Keratinocyte (primary cell): ENCODE data around the gene CUBN. TPM values are rescaled to one million over a fixed set of nuclear protein-coding genes. Genes with fewer than 3 reads are reported as not detected.

Experiments used
- DNase-seq: peaks from one replicate; pipeline ENCODE4 v3.0.0-alpha.2; 2011; ENCODE audit warnings: low read depth, missing footprints, low spot score
- FAIRE-seq: peaks from 2 replicates; lab custom pipeline; 2011; peaks lifted over from hg19 to GRCh38; lab: Jason Lieb, UNC
- H2AFZ ChIP-seq: 2 replicates; pipeline ENCODE4 v1.6.0; 2012; ENCODE audit warnings: low read length, control low read depth, inconsistent platforms; ENCODE audit not compliant: control insufficient read depth
- H3K27ac ChIP-seq: 2 replicates; pipeline ENCODE4 v1.5.1; 2011; ENCODE audit warnings: low read length; ENCODE audit not compliant: control insufficient read depth, insufficient read depth
- H3K27me3 ChIP-seq: 3 replicates; pipeline ENCODE4 v1.6.0; 2011; ENCODE audit warnings: low read length; ENCODE audit not compliant: control insufficient read depth, insufficient read depth; ENCODE audit errors: extremely low read depth
- H3K36me3 ChIP-seq, 2 experiments: 2 replicates in 1 of 2; 3 replicates in 1 of 2; pipeline ENCODE4 v1.5.1; 2011; ENCODE audit warnings: low read length in 2 of 2, mild to moderate bottlenecking in 1 of 2; ENCODE audit not compliant: control insufficient read depth in 2 of 2, insufficient read depth in 2 of 2; ENCODE audit errors: extremely low read depth in 1 of 2
- H3K4me1 ChIP-seq: 3 replicates; pipeline ENCODE4 v1.5.1; 2011; ENCODE audit warnings: low read length; ENCODE audit not compliant: control insufficient read depth, insufficient read depth; ENCODE audit errors: extremely low read depth
- H3K4me2 ChIP-seq: 3 replicates; pipeline ENCODE4 v1.6.0; 2011; ENCODE audit warnings: low read depth, low read length; ENCODE audit not compliant: control insufficient read depth, insufficient read depth; ENCODE audit errors: extremely low read depth
- H3K4me3 ChIP-seq, 3 experiments: fragments of 200-600 bp in 1 of 3; sonication (generic) in 1 of 3; 2 replicates in 2 of 3; 3 replicates in 1 of 3; pipeline ENCODE4 v1.5.1; 2011 to 2016; ENCODE audit warnings: low read length in 3 of 3, mild to moderate bottlenecking in 3 of 3, control low read depth in 2 of 3, inconsistent platforms in 1 of 3, low read depth in 1 of 3, mixed read lengths in 1 of 3, mixed run types in 1 of 3, moderate library complexity in 1 of 3; ENCODE audit not compliant: control insufficient read depth in 2 of 3, insufficient read depth in 2 of 3; ENCODE audit errors: extremely low read depth in 1 of 3
- H3K79me2 ChIP-seq: 2 replicates; pipeline ENCODE4 v1.6.0; 2012; ENCODE audit warnings: low read length; ENCODE audit not compliant: control insufficient read depth, insufficient read depth
- H3K9ac ChIP-seq: 3 replicates; pipeline ENCODE4 v1.6.0; 2011; ENCODE audit warnings: low read length; ENCODE audit not compliant: control insufficient read depth, insufficient read depth; ENCODE audit errors: extremely low read depth
- H3K9me1 ChIP-seq: 3 replicates; pipeline ENCODE4 v1.6.0; 2011; ENCODE audit warnings: low read length; ENCODE audit not compliant: control insufficient read depth, insufficient read depth; ENCODE audit errors: extremely low read depth
- H3K9me3 ChIP-seq: 2 replicates; pipeline ENCODE4 v1.5.1; 2012; ENCODE audit warnings: low read depth, low read length; ENCODE audit not compliant: control insufficient read depth
- H4K20me1 ChIP-seq: 3 replicates; pipeline ENCODE4 v1.6.0; 2011; ENCODE audit warnings: low read length; ENCODE audit not compliant: control insufficient read depth, insufficient read depth; ENCODE audit errors: extremely low read depth
- CTCF ChIP-seq, 3 experiments: IDR thresholded peaks in 1 of 3; conservative IDR thresholded peaks in 1 of 3; optimal IDR thresholded peaks in 1 of 3; 2 replicates in 2 of 3; 3 replicates in 1 of 3; pipeline versions ENCODE3 to v1.5.1; 2011; ENCODE audit warnings: low read length in 3 of 3, mild to moderate bottlenecking in 3 of 3, moderate library complexity in 2 of 3, control low read depth in 1 of 3, inconsistent platforms in 1 of 3; ENCODE audit not compliant: insufficient read depth in 2 of 3; ENCODE audit errors: extremely low read depth in 1 of 3
- EZH2 ChIP-seq: IDR thresholded peaks from one replicate; pipeline ENCODE4 v1.6.1; 2012; ENCODE audit warnings: inconsistent platforms, mild to moderate bottlenecking, low read length, moderate library complexity
- dilution Hi-C: fragments of 300-500 bp; cut with MboI; formaldehyde crosslinking; loops from one replicate; pipeline ENCODE4 v1.7.0; 2020; ENCODE audit warnings: low sequenced_read_pairs; ENCODE audit not compliant: extremely low pct_ligation_motif_present
- polyA plus RNA-seq, 5 experiments: library from polyadenylated mRNA; depleted of rRNA in 3 of 5; stranded (reverse) in 3 of 5; stranded (forward) in 1 of 5; unstranded in 1 of 5; fragments of >200 nt; gene quantifications; 1 replicate in 1 of 5; 2 replicates in 3 of 5; 3 replicates in 1 of 5; pipeline versions ENCODE4 v1.2.1 to v1.2.3, GENCODE V29; 2011 to 2012; ENCODE audit warnings: missing spikeins in 2 of 5, low read depth in 1 of 5, low replicate concordance in 1 of 5

The CUBN gene
- polyA plus RNA-seq, 1 donor (not counting 4 experiments of a cell fraction or from before 2014, with no cell fraction given), result 0.07 TPM

- TF ChIP-seq EZH2, result no peak
- no peak for TF ChIP-seq CTCF (optimal IDR thresholded peaks at IDR 0.05 in 1 of 3, IDR thresholded peaks at IDR 0.05 in 1 of 3, conservative IDR thresholded peaks at IDR 0.05 in 1 of 3; ENCODE audit: extremely low read depth in 1 of 3, insufficient read depth in 2 of 3, low read length in 3 of 3)
- FAIRE-seq (no peak), DNase-seq (no peak)
- Histone ChIP-seq H3K36me3 (no peaks in the 10 kb centered on the region), H4K20me1 (no peaks in the 10 kb centered on the region), H3K4me1 (no peaks in the 10 kb centered on the region), H3K4me3 (no peak overlapping the region), H3K9ac (no peak overlapping the region), H3K27ac (no peak overlapping the region), H3K4me2 (no peak overlapping the region), H3K9me1 (no peaks in the 10 kb centered on the region), H3K9me3 (no peaks in the 10 kb centered on the region), H2AFZ (no peak overlapping the region), H3K27me3 (no peaks in the 10 kb centered on the region), H3K79me2 (no peaks in the 10 kb centered on the region)
- dilution Hi-C loops, result no loop called here
Observed at GRCh38 chr10:16886031-16886430, 243.6 kb downstream of the CUBN start.

DNA sequence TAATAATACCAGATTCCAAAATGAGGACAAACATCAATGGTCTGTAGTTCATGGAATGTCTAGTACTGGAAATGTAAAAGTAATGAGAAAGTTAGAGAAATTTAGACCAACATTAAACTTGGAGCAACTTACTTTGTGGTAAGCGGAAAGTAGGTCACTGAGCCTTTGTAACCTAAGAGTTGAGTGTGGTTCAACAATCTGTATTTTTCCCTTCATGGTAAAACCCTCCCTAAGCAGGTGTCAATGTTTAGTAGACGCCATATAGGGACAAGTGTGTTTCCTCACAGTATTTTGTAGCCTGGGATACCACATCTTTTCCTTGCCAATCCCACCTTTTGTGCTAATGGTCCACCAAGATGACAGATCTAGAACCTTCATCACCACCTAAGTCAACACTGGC lies 245.1 kb downstream of the CUBN start:
- Histone ChIP-seq H3K9me3 (no peaks in the 10 kb centered on the region), H3K4me3 (no peak overlapping the region), H3K4me1 (no peaks in the 10 kb centered on the region), H3K4me2 (no peak overlapping the region), H2AFZ (no peak overlapping the region), H3K9me1 (no peaks in the 10 kb centered on the region), H3K27ac (no peak overlapping the region), H4K20me1 (no peaks in the 10 kb centered on the region), H3K36me3 (no peaks in the 10 kb centered on the region), H3K27me3 (no peaks in the 10 kb centered on the region), H3K79me2 (no peaks in the 10 kb centered on the region), H3K9ac (no peak overlapping the region)
- no peak for TF ChIP-seq CTCF (optimal IDR thresholded peaks at IDR 0.05 in 1 of 3, IDR thresholded peaks at IDR 0.05 in 1 of 3, conservative IDR thresholded peaks at IDR 0.05 in 1 of 3; ENCODE audit: extremely low read depth in 1 of 3, insufficient read depth in 2 of 3, low read length in 3 of 3)
- no peak for TF ChIP-seq EZH2
- dilution Hi-C loops, result no loop called here
- DNase-seq (no peak), FAIRE-seq (no peak)
